Gastroesophageal sphincter (tissue), 4 donors: ENCODE data around the gene MCM3AP. TPM values are rescaled to one million over a fixed set of nuclear protein-coding genes. Genes with fewer than 3 reads are reported as not detected.

Source experiments
- ATAC-seq: fragments of 150-250 bp; one replicate; pipeline ENCODE4 v1.9.1; 2016; ENCODE audit warnings: mild to moderate bottlenecking, moderate library complexity
- H3K27ac ChIP-seq, 4 donors: fragments of 200-600 bp; sonication (generic) in 3 of 4; 1 replicate in 3 of 4; 2 replicates in 1 of 4; pipeline ENCODE4 v1.5.1; 2016 to 2019
- H3K27me3 ChIP-seq: fragments of 200-600 bp; sonication (generic); one replicate; pipeline ENCODE4 v1.5.1; 2019
- H3K36me3 ChIP-seq, 2 donors: fragments of 200-600 bp; sonication (generic); one replicate each; pipeline ENCODE4 v1.5.1; 2019; ENCODE audit warnings: control low read depth in 1 of 2
- H3K4me1 ChIP-seq, 3 donors: fragments of 200-600 bp; sonication (generic); 1 replicate in 2 of 3; 2 replicates in 1 of 3; pipeline ENCODE4 v1.5.1; 2016 to 2019; ENCODE audit warnings: control low read depth in 2 of 3
- H3K4me3 ChIP-seq, 2 donors: fragments of 200-600 bp; sonication (generic); one replicate each; pipeline ENCODE4 v1.5.1; 2019; ENCODE audit warnings: mild to moderate bottlenecking in 1 of 2, moderate library complexity in 1 of 2
- H3K9me3 ChIP-seq, 3 donors: fragments of 200-600 bp; sonication (generic); one replicate each; pipeline ENCODE4 v1.5.1; 2017 to 2019; ENCODE audit warnings: control low read depth in 2 of 3
- CTCF ChIP-seq, 4 experiments: fragments of 200-600 bp in 2 of 4; fragments of 450-650 bp in 2 of 4; sonication (generic) in 1 of 4; IDR thresholded peaks; one replicate each; pipeline ENCODE4 v1.5.1; 2017 to 2019; ENCODE audit warnings: antibody characterized with exemption in 4 of 4, mild to moderate bottlenecking in 2 of 4, moderate library complexity in 2 of 4
- EP300 ChIP-seq: sonication (generic); formaldehyde crosslinking; IDR thresholded peaks from one replicate; pipeline ENCODE4 v1.6.1; 2017; ENCODE audit warnings: antibody characterized with exemption, mild to moderate bottlenecking
- POLR2A ChIP-seq, 2 donors: fragments of 450-650 bp; IDR thresholded peaks; one replicate each; pipeline ENCODE4 v1.6.1; 2017; ENCODE audit warnings: antibody characterized with exemption in 2 of 2, mild to moderate bottlenecking in 2 of 2, moderate library complexity in 1 of 2
- POLR2AphosphoS5 ChIP-seq: sonication (generic); formaldehyde crosslinking; IDR thresholded peaks from one replicate; pipeline ENCODE4 v1.6.1; 2017; ENCODE audit warnings: antibody characterized with exemption
- WGBS, 2 donors: methylation state at CpG; one replicate each; pipeline ENCODE4 v1.1.5; 2018; ENCODE audit warnings: low coverage in 1 of 2; 5-methylcytosine and 5-hydroxymethylcytosine counted together
- total RNA-seq, 4 donors: library from RNA; depleted of rRNA; stranded (reverse); fragments of >200 nt; gene quantifications; one replicate each; pipeline ENCODE4 v1.1.0, GENCODE V29; 2016

Gene MCM3AP
- total RNA-seq, 4 donors from 2014 or later = 61.6 to 95.4 (median 71.7) TPM

- H3K36me3 ChIP-seq = peaks cover 0 to 100% of the 10 kb centered on the region in 2 donors
- WGBS, 2 donors = 85% methylated on average over 4 of the region's 13 CpGs; no CpG with 5 or more reads in 1 of the 2 donors
- no peak for ATAC-seq
- H3K4me3 ChIP-seq = no peak overlapping the region
- H3K27me3 ChIP-seq = no peaks in the 10 kb centered on the region
- TF ChIP-seq CTCF (IDR thresholded peaks at IDR 0.05) (no peak), POLR2A (IDR thresholded peaks at IDR 0.05) (no peak), POLR2AphosphoS5 (no peak), EP300 (no peak)
- H3K9me3 ChIP-seq = no peaks in the 10 kb centered on the region
- no peaks in the 10 kb centered on the region for H3K4me1 ChIP-seq
- H3K27ac ChIP-seq = no peak overlapping the region
Observed at GRCh38 chr21:46268371-46268770, 17.0 kb downstream of the MCM3AP start.

GRCh38 chr21:46266946-46267345 is 18.5 kb downstream of the MCM3AP start:
- H3K4me3 ChIP-seq = no peak overlapping the region
- no peak for TF ChIP-seq CTCF (IDR thresholded peaks at IDR 0.05)
- no peak for TF ChIP-seq POLR2AphosphoS5
- TF ChIP-seq EP300 = no peak
- no peak for TF ChIP-seq POLR2A (IDR thresholded peaks at IDR 0.05)
- H3K27ac ChIP-seq = no peak overlapping the region
- H3K9me3 ChIP-seq = no peaks in the 10 kb centered on the region
- H3K27me3 ChIP-seq = no peaks in the 10 kb centered on the region
- 77 to 90% methylated on average over 6 to 9 of the region's 19 CpGs for WGBS, 2 donors
- no peak for ATAC-seq
- H3K36me3 ChIP-seq = peaks cover 0 to 99% of the 10 kb centered on the region in 2 donors
- no peaks in the 10 kb centered on the region for H3K4me1 ChIP-seq

- Histone ChIP-seq H3K27ac (no peak overlapping the region), H3K36me3 (peaks cover 0 to 99% of the 10 kb centered on the region in 2 donors), H3K4me3 (no peak overlapping the region), H3K4me1 (no peaks in the 10 kb centered on the region), H3K9me3 (no peaks in the 10 kb centered on the region), H3K27me3 (no peaks in the 10 kb centered on the region)
- no peak for TF ChIP-seq POLR2A (IDR thresholded peaks at IDR 0.05)
- TF ChIP-seq CTCF (IDR thresholded peaks at IDR 0.05) = no peak
- TF ChIP-seq EP300 = no peak
- no peak for TF ChIP-seq POLR2AphosphoS5
- ATAC-seq = no peak
- WGBS, 2 donors = 45 to 87% methylated on average over 2 to 3 of the region's 26 CpGs
Observed at GRCh38 chr21:46265736-46266525, 19.5 kb downstream of the MCM3AP start.

GRCh38 chr21:46264690-46265144 is 20.7 kb downstream of the MCM3AP start:
- Histone ChIP-seq H3K36me3 (peaks cover 0 to 99% of the 10 kb centered on the region in 2 donors), H3K4me1 (no peaks in the 10 kb centered on the region), H3K4me3 (no peak overlapping the region), H3K27me3 (no peaks in the 10 kb centered on the region), H3K9me3 (no peaks in the 10 kb centered on the region), H3K27ac (no peak overlapping the region)
- ATAC-seq = no peak
- 88% methylated on average over 3 of the region's 13 CpGs; no CpG with 5 or more reads in 1 of the 2 donors for WGBS, 2 donors
- TF ChIP-seq POLR2A (IDR thresholded peaks at IDR 0.05) (no peak), POLR2AphosphoS5 (no peak), CTCF (IDR thresholded peaks at IDR 0.05) (no peak), EP300 (no peak)
